Measurements from ENCODE around the gene ARFGEF3.

GRCh38 chr6:138357928-138358327 is 196.2 kb downstream of the ARFGEF3 start:
- TF ChIP-seq CTCF (conservative IDR thresholded peaks at IDR 0.05 in 1 of 2, IDR thresholded peaks at IDR 0.05 in 1 of 2; ENCODE audit: extremely low read depth in 1 of 2, insufficient read depth in 1 of 2, low read depth in 1 of 2, low read length in 2 of 2) = no peak
- TF ChIP-seq EZH2 (IDR thresholded peaks at IDR 0.05; ENCODE audit: borderline replicate concordance, low read length) = no peak
